DMS153 treated with DMSO at 0.1 percent for 48 hours (cell line): ENCODE measurements around the gene NODAL.
A peak's percentile ranks its signal among the peaks of the same experiment; 100 is the strongest.

ENCODE experiments used
- DNase-seq: peaks from one replicate; lab custom pipeline; 2025; ENCODE audit not compliant: unreplicated experiment; lab: John Stamatoyannopoulos, UW

The NODAL gene

GRCh38 chr10:70433581-70434280 lies 7.8 kb downstream of the NODAL start:
- no peak for DNase-seq

GRCh38 chr10:70432561-70433263 lies 8.8 kb downstream of the NODAL start:
- no peak for DNase-seq

DNA sequence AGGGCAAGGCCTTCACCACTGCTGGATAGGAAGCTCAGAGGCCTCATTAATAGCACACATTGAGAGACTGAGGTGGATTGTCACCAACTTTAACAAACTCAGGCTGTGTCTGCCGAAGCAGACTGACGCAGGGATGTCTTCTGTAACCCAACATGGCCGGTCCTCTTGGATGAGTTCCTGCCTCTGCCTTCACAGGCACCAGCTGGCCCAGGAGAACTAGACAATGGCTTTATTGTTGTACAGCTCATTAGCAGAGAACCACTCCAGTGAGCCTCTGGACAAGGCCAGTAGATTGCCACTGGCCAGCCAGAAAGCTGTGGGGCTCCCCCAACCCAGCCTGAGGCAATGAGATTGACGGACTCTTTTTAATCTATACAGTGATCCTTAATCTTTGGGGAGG lies 9.4 kb downstream of the NODAL start:
- DNase-seq: no peak

DNA sequence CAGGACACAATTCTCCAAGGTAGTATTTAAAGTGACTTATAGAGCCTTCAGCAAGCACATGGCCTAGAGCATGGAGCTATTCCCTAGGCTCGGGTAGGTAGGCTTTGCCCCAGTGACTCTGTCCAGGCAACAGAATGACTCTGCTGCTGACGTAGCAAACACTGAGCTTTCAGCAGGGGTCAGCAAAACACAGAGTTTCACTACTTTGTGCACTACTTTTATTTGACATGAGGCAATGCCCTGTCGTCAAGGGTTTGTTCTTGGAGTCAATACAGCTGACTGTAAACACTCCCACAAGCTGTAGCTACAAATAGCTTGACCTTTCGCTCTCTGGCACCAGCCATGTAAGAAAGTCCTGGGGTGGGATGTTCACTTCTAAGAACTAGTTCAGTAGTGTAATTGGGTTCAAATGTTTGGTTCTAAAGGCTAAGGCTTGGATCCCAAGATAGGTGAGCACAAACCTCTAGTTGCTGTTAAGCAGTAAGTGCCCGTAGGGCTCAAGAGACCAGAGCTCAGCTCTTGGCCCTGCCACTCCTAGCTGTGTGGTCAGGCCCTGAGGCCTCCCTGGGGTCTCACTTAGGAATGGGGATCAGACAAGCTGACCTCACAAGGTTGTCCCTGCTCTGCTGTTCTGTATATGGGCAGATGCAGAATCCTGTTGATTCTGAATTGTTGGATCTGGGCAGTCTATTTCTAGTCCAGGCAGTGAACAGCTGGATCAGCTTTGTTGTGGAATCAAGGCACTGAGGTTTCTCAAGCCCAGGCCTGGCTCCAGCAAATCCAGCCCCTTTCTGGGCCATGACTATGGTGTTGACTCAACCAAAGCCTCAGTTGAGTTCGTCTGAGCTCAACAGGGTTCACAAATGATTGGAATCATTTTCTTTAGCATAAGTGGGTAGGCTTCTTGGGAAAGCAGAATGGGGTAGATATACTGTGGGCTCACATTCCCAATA lies 10.7 kb downstream of the NODAL start:
- no peak for DNase-seq

DNA sequence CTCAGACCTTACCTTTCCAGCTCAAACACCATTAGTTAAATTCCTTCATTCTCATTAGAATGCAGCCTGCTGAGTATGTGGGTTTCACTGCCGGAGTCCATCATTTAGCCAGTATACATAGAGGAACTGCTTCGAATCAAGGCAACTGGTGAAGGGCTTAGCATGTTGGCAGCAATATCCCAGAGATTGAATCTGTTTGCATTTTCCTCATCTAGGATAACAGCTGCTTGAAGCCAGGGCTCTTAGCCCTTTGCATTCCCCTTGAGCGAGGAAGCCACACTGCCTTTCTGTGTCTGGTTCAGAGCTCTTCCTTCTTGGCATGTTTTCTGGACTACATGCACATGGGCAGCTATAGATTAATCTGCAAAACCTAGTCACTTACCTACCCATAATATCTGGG lies 14.7 kb downstream of the NODAL start:
- DNase-seq: no peak

DNA sequence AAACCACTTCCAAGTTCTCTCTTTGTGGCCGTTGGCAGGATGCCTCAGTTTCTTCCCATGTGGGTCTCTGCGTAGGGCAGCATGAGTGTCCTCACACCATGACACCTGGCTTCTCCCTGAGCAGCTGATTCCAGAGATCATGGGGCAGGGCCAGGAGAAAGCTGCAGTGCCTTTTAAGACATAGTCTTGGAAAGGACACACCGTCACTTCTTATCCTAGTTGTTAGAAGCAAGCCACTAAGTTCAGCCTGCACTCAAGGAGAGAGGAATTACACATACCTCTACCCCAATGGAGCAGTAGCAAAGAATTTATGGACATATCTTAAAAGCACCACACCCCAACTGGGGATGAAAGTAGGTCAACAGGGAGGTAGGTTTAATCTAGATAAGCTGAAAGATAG lies 16.4 kb downstream of the NODAL start:
- no peak for DNase-seq

DNA sequence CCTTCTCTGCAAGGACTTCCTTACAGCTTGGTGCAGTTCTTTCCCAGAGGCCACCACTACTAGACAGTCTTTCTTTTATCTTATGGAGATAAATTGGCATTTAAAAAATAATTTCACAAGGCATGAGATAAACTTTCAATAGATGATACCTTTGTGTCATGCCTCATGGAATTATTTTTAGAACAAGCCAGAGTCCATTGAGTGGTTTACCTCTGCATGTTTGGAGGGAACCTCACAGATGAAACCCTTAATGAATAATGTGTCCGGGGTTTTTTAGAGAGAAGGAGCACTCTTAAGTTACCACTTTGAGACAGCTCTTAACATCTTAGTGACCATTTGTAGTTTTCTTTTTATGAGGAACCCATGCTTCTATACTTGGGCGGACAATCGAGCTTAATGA lies 17.2 kb downstream of the NODAL start:
- DNase-seq: no peak

DNA sequence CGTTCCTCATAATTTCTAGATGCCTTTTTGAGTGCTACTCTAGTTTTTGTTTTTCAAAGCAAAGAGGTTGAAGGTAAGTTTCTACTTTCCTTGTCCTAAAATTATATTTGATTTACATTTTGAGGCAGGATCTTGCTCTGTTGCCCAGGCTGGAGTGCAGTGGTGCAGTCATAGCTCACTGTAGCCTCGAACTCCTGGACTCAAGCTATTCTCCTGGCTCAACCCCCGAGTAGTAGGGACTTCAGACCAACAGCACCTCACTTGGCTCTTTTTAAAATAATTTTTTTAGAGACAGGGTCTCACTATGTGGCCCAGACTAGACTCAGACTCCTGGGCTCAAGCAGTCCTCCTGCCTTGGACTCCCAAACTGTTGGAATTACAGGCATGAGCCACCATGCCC lies 22.8 kb downstream of the NODAL start:
- no peak for DNase-seq

DNA sequence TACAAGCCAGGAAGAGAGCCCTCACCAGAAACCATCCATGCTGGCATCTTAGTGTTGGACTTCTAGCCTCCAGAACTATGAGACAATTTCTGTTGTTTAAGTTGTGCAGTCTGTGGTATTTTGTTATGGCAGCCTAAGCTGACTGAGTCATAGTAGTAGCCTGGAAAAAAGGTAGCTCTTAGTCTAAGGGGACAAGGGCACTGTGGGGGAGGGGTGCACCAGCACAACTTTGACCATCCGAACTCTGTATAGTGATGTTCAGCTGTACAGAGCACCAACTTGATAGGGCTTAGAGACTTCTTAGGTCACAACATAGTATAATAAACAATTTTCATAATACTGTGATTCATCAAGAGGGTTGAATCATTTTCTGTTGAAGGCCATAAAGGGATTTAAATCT lies 23.3 kb downstream of the NODAL start:
- DNase-seq: no peak

DNA sequence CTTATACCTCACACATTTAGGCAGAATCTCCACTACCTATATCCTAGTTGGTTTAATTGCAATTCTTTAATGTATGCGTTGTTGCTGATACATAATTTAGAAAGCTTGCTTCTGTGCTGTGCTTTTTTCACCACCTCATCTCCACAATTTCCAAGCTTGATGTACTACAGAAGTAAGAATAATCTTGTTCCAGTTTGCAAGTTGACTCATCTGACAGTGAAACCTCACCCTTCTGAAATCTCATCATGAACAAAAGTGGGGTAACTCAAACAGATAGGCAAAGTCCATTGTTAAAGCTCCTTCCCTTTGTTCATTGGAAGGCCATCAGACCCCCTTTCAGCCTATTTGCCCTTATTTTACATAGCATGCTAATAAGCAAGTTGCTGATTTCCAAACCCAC lies 23.9 kb downstream of the NODAL start:
- DNase-seq: no peak

DNA sequence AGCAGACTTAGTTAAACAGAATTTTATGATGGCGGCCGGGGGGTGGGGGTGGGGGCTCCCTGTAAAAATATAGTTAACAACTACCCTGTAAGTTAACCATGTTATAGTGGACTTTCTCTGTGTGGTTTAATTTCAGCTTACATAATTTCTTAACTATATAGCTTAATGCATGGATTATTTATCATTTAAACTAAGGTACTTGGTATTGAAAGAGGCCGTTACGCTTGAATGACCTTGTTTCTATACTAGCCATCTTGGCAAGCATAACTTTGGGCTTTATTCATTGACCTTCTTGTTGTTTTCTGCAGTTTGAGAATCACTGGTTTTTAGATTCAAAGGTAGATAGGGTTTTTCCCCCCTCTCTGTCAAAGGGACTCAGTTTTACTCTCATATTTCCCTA lies 29.1 kb downstream of the NODAL start:
- no peak for DNase-seq

DNA sequence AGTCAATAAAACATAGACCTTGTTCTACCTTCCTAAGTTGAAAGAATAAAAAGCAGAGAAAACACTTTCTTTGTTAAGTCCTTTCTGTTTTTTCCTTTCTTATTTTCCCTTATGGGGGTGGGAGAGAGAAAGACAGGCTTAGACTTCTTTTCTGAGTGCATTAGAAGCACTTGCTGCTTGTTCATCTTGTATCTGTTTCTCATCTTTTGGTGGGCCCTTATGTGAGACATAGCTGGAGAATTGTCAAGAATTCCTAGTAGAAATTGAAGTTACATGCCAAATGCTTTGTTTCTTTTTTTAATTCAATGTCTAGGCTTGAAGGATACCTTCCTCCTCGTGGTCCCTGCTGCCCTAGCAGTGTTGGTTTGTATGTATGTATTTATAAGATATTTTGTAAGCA lies 30.9 kb downstream of the NODAL start:
- no peak for DNase-seq

- no peak for DNase-seq
These were observed 31.7 kb downstream of the NODAL start for GRCh38 chr10:70409772-70410171.

DNA sequence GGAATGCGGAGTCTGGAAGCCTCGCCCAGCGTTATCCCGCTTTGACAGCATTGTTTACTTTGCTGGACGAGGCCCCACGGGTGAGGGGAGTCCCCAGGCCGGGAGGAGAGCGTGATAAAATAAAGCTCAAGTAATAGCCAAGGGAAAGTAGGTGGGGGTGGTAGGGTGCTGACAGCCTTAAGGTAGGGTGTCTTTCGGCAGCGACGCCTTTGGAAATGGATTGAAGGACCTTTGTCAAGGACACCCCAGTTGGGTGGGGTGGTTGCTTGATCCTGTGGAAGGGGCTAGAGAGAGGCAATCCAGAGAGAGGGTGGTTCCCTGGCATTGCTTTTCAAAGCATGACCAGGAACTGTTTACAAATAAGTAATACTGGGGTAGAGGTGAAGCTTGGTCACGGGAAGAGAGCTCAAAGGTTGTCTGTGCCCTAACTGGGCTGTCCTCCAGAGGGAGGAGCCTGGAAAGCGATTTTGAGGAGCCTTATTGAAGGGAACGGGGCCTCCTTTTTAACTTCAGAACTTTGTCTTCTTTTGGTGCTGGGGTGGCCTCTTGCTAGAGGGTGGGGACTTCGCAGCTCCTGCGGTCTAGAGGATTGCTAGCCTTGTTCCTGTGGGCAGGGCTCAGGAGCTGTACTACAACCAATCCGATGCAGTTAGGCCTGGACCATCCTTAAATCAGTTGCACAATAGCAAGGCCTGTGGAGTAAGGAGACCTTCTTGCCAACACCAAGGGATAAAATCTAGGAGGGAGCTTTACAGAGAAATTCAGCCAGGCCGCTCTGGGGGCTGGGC lies 36.2 kb downstream of the NODAL start:
- no peak for DNase-seq

DNA sequence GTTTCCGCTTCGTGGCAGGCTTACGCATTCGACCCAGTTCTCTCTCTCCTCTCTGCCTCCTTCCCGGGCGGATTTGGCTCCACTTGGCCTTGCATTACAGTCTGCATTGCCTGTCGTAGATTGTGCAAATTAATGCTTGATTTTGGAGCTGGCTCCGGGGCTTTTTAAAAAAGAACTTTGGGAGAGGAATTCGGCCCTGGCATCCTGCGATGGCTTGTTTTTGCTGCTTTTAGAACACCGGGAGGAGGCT lies 36.8 kb downstream of the NODAL start:
- no peak for DNase-seq

- peak; percentile 87 for DNase-seq
These were observed 37.3 kb downstream of the NODAL start, which contains the start of gene EIF4EBP2 for GRCh38 chr10:70404036-70404786. EIF4EBP2 (plus strand) TSS chr10:70404145; CDS start chr10:70404402, 257 bp downstream.

DNA sequence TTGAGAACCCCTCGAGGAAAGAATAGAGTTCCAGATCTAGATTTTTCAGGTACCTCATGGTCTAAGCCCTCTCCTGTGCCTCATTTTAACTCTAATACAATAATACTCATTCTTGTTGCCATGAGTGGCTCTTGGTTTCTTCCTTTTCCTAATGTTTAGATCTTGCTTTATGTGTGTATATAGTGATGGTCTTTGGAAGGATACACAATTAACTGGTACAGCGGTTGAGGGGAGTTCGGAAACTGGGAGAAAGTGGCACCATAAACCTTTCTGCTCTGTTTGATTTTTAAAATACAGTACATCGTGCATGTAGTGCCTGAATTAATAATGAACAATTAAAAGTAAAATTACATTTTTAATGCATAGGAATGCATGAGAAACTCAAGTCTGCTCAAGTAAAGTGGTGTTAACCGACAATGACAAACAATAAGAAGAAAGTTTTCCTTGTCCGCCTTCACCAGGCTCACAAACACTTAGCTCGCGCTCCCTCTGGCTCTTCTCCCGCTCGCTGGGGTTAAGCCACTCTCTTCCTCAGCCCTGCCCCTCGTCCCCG lies 37.9 kb downstream of the NODAL start:
- peak; percentile 34 for DNase-seq

- DNase-seq: no peak
These were observed 42.3 kb downstream of the NODAL start for GRCh38 chr10:70399177-70399576.

DNA sequence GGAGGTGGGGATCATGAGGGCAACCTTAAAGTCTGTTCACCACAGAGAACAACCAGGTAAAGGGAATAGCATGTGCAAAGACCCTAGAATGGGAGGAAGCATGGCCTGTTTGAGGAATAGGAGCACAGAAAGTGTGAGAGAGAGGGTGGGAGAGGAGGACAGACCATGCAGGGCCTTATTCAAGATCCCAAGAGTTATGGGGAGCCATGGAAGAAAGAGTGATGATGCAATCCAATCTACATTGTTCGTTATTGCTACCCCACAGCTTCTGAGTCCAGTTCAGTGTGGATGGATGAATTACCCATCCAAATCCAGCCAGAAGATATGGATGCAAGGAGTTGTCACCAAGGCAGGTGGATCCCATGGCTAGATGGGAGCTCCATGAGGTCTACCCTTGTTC lies 45.3 kb downstream of the NODAL start:
- no peak for DNase-seq

GRCh38 chr10:70391654-70392053 lies 49.8 kb downstream of the NODAL start:
- no peak for DNase-seq
